Hepatocyte (in vitro differentiated cells): ENCODE results near the gene RSKR. TPM values are rescaled to one million over a fixed set of nuclear protein-coding genes. Genes with fewer than 3 reads are reported as not detected.
A peak's percentile ranks its signal among the peaks of the same experiment; 100 is the strongest.

Experiments
- DNase-seq: peaks from one replicate; pipeline ENCODE4 v3.0.0-alpha.2; 2016; ENCODE audit warnings: low spot score
- H2AFZ ChIP-seq: fragments of 200-600 bp; sonication (generic); 2 replicates; pipeline ENCODE4 v1.6.0; 2016; ENCODE audit warnings: antibody characterized with exemption, mild to moderate bottlenecking
- H3K27ac ChIP-seq: fragments of 200-600 bp; sonication (generic); 2 replicates; pipeline ENCODE4 v1.5.1; 2016; ENCODE audit warnings: mild to moderate bottlenecking
- H3K27me3 ChIP-seq: fragments of 200-600 bp; sonication (generic); 2 replicates; pipeline ENCODE4 v1.6.1; 2016
- H3K36me3 ChIP-seq: fragments of 200-600 bp; sonication (generic); replicated peaks from 2 replicates; pipeline ENCODE4 v1.5.1; 2016; ENCODE audit warnings: low read depth; ENCODE audit not compliant: insufficient read depth
- H3K4me1 ChIP-seq: fragments of 200-600 bp; sonication (generic); 2 replicates; pipeline ENCODE4 v1.5.1; 2016; ENCODE audit warnings: mild to moderate bottlenecking, moderate library complexity; ENCODE audit not compliant: insufficient read depth
- H3K4me2 ChIP-seq: fragments of 200-600 bp; sonication (generic); 2 replicates; pipeline ENCODE4 v1.6.0; 2016
- H3K4me3 ChIP-seq: fragments of 200-600 bp; sonication (generic); 2 replicates; pipeline ENCODE4 v1.5.1; 2016; ENCODE audit warnings: mild to moderate bottlenecking
- H3K79me2 ChIP-seq: fragments of 200-600 bp; sonication (generic); 2 replicates; pipeline ENCODE4 v1.6.0; 2017; ENCODE audit warnings: mild to moderate bottlenecking
- H3K9me2 ChIP-seq: fragments of 200-600 bp; sonication (generic); replicated peaks from 2 replicates; pipeline ENCODE4 v1.6.0; 2017; ENCODE audit warnings: mild to moderate bottlenecking; ENCODE audit not compliant: insufficient read depth
- H3K9me3 ChIP-seq: fragments of 200-600 bp; sonication (generic); 2 replicates; pipeline ENCODE4 v1.5.1; 2016; ENCODE audit warnings: low read depth, mild to moderate bottlenecking
- H4K20me1 ChIP-seq: fragments of 200-600 bp; sonication (generic); 2 replicates; pipeline ENCODE4 v1.6.0; 2016; ENCODE audit warnings: mild to moderate bottlenecking; ENCODE audit not compliant: insufficient read depth, poor library complexity, severe bottlenecking
- EZH2 ChIP-seq: fragments of 200-600 bp; sonication (generic); IDR thresholded peaks from 2 replicates; pipeline ENCODE4 v1.6.1; 2016; ENCODE audit warnings: antibody characterized with exemption, mild to moderate bottlenecking, borderline replicate concordance
- EZH2phosphoT487 ChIP-seq: fragments of 200-600 bp; sonication (generic); IDR thresholded peaks from one replicate; pipeline ENCODE4 v1.6.1; 2018; ENCODE audit warnings: antibody characterized with exemption, mild to moderate bottlenecking, low read depth, moderate library complexity; ENCODE audit not compliant: unreplicated experiment, severe bottlenecking
- WGBS: methylation state at CpG from one replicate; pipeline ENCODE4 v1.1.6; 2016; ENCODE audit warnings: low lambda C conversion rate; ENCODE audit errors: missing lambda C conversion rate; 5-methylcytosine and 5-hydroxymethylcytosine counted together
- polyA plus RNA-seq: library from polyadenylated mRNA; unstranded; fragments of >200 nt; fragmentation: Nextera tagmentation; extraction: Ambion mirVana; gene quantifications from 2 replicates; pipeline ENCODE4 v1.2.1, GENCODE V29; 2016
- total RNA-seq: library from RNA; depleted of rRNA; stranded (reverse); fragments of >200 nt; gene quantifications from 2 replicates; pipeline ENCODE4 v1.2.3, GENCODE V29; 2014
- TF ChIP-seq, protein P1 (sequence below): fragments of 200-600 bp; sonication (generic); IDR thresholded peaks from 2 replicates; pipeline ENCODE4 v1.5.1; 2016; ENCODE audit warnings: antibody characterized with exemption, mild to moderate bottlenecking; ENCODE audit not compliant: poor library complexity

The RSKR gene, protein sequence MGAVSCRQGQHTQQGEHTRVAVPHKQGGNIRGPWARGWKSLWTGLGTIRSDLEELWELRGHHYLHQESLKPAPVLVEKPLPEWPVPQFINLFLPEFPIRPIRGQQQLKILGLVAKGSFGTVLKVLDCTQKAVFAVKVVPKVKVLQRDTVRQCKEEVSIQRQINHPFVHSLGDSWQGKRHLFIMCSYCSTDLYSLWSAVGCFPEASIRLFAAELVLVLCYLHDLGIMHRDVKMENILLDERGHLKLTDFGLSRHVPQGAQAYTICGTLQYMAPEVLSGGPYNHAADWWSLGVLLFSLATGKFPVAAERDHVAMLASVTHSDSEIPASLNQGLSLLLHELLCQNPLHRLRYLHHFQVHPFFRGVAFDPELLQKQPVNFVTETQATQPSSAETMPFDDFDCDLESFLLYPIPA
- total RNA-seq (4.6 and 5.3 TPM in 2 replicates), polyA plus RNA-seq (1.6 and 2.2 TPM in 2 replicates)

DNA sequence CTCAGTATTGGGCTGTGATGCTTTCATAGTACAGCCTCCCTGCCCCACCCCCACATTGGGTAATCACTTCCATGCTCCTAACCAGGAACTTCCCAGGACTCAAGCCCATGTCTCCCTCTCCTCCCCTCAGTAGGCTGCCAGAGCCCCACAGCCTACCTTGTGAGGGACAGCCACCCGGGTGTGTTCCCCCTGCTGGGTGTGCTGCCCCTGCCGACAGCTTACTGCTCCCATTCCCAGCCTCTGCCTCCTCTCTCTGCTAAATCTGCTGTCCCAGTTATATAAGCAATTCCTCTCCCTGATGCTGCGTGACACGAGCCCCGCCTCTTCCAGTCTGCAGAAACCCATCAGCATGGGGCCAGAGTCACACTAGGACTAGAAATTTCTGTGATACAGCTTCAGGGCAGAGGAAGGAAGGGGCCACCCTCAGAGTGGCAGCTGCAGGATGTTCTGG, at the start of gene RSKR:
RSKR (minus strand) TSS at position 255 of the 451 bp plus-strand sequence; CDS start at position 231, 24 bp downstream.
- H3K36me3 ChIP-seq, result no peaks in the 10 kb centered on the region
- H3K4me3 ChIP-seq, result no peak within 1 kb of the TSS
- no peaks in the 10 kb centered on the region for H3K79me2 ChIP-seq
- H3K27me3 ChIP-seq, result no peaks in the 10 kb centered on the region
- H3K9me3 ChIP-seq, result no peaks in the 10 kb centered on the region
- DNase-seq, result no peak
- WGBS, result 85% methylated on average over 5 of the region's 5 CpGs
- H2AFZ ChIP-seq, result no peak within 1 kb of the TSS
- no peak within 1 kb of the TSS for H3K27ac ChIP-seq
- no peaks in the 10 kb centered on the region for H3K4me1 ChIP-seq
- TF ChIP-seq EZH2, result no peak
- TF ChIP-seq, protein P1, sequence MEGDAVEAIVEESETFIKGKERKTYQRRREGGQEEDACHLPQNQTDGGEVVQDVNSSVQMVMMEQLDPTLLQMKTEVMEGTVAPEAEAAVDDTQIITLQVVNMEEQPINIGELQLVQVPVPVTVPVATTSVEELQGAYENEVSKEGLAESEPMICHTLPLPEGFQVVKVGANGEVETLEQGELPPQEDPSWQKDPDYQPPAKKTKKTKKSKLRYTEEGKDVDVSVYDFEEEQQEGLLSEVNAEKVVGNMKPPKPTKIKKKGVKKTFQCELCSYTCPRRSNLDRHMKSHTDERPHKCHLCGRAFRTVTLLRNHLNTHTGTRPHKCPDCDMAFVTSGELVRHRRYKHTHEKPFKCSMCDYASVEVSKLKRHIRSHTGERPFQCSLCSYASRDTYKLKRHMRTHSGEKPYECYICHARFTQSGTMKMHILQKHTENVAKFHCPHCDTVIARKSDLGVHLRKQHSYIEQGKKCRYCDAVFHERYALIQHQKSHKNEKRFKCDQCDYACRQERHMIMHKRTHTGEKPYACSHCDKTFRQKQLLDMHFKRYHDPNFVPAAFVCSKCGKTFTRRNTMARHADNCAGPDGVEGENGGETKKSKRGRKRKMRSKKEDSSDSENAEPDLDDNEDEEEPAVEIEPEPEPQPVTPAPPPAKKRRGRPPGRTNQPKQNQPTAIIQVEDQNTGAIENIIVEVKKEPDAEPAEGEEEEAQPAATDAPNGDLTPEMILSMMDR, result no peak
- H3K4me2 ChIP-seq, result no peak within 1 kb of the TSS
- no peaks in the 10 kb centered on the region for H4K20me1 ChIP-seq
- H3K9me2 ChIP-seq, result no peaks in the 10 kb centered on the region

DNA sequence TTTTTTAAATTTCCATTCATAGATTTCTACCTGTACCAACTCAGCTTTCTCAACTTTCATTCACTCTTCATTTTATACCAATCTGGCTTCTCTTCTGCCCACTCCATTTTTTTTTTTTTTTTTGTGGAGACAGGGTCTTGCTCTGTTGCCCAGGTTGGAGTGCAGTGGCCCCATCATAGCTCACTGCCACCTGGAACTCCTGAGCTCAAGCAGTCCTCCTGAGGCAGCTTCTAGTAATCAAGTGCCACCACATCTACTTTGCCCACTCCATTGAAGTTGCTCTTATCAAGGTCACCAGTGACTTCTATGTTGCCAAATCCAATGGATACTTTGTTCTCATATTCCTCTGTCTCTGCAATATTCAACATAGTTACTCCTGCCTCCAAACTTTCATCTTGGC, 49.7 kb upstream of the RSKR start:
- Histone ChIP-seq H3K27me3 (no peaks in the 10 kb centered on the region), H2AFZ (no peak overlapping the region), H3K9me3 (no peaks in the 10 kb centered on the region), H3K4me1 (peaks cover 16% of the 10 kb centered on the region), H3K4me3 (no peak overlapping the region), H3K4me2 (peak overlapping the region; percentile 87), H3K9me2 (no peaks in the 10 kb centered on the region), H4K20me1 (peaks cover 52% of the 10 kb centered on the region), H3K36me3 (no peaks in the 10 kb centered on the region), H3K79me2 (peaks cover 94% of the 10 kb centered on the region), H3K27ac (peak overlapping the region; percentile 95)
- TF ChIP-seq, protein P1, result no peak
- no peak for TF ChIP-seq EZH2phosphoT487
- no peak for DNase-seq

DNA sequence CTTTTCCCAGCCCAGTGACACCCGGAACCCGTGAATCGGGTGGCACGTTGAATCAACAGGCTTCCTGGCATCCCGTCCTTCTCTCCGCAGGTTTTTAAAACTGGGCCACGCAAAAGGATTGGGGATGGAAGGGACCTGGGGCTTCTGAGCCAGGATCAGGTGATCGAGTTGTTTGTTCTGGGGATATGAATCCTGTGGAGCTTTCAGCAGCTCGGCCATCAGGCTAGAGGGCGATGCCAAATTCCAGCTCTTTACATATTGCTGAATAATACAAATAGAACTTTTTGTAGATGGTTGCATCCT, 48.5 kb upstream of the RSKR start:
- no peaks in the 10 kb centered on the region for H3K36me3 ChIP-seq
- H2AFZ ChIP-seq, result peak overlapping the region; percentile 37
- H4K20me1 ChIP-seq, result peaks cover 39% of the 10 kb centered on the region
- peak overlapping the region; percentile 87 for H3K4me2 ChIP-seq
- DNase-seq, result no peak
- H3K79me2 ChIP-seq, result peaks cover 88% of the 10 kb centered on the region
- TF ChIP-seq, protein P1, result no peak
- TF ChIP-seq EZH2 (no peak), EZH2phosphoT487 (no peak)
- H3K4me1 ChIP-seq, result peaks cover 16% of the 10 kb centered on the region
- H3K4me3 ChIP-seq, result peak overlapping the region; percentile 47
- 1% methylated on average over 10 of the region's 10 CpGs for whole genome bisulfite sequencing
- no peaks in the 10 kb centered on the region for H3K9me2 ChIP-seq
- H3K27me3 ChIP-seq, result no peaks in the 10 kb centered on the region
- H3K27ac ChIP-seq, result peak overlapping the region; percentile 95
- no peaks in the 10 kb centered on the region for H3K9me3 ChIP-seq
